IMR-90 (cell line): Measurements from ENCODE around the gene CCNK. TPM values are rescaled to one million over a fixed set of nuclear protein-coding genes. Genes with fewer than 3 reads are reported as not detected.

Source experiments
- ATAC-seq: fragments of 200-7000 bp; cut with Tn5 transposase; 2 replicates; pipeline ENCODE4 v1.9.1; 2020; ENCODE audit warnings: low read depth, mild to moderate bottlenecking, moderate library complexity
- BruUV-seq: library from RNA; stranded (reverse); fragments of 400-500 nt; replicated peaks from 2 replicates; lab custom pipeline; 2021; lab: Mats Ljungman, UMichigan
- CTCF ChIA-PET: fragments of 300-600 bp; formaldehyde crosslinking; extraction: SDS; loops from one replicate; lab custom pipeline; 2021; ENCODE audit warnings: antibody characterized with exemption; lab: Yijun Ruan, JAX
- POLR2A ChIA-PET: fragments of 300-600 bp; sonication (Branson Sonifier 250); formaldehyde crosslinking; loops from one replicate; lab custom pipeline; 2022; ENCODE audit warnings: antibody characterized with exemption; ENCODE audit not compliant: unreplicated experiment; lab: Charles Lee
- DNase-seq: peaks from one replicate; pipeline ENCODE4 v3.0.0; 2013
- H2AFZ ChIP-seq: replicated peaks from 2 replicates; pipeline ENCODE3; 2013; ENCODE audit warnings: low read length, mild to moderate bottlenecking; ENCODE audit not compliant: poor library complexity
- H2AK5ac ChIP-seq: 2 replicates; pipeline ENCODE4 v1.6.1; 2013; ENCODE audit warnings: low read depth, low read length, inconsistent platforms
- H2AK9ac ChIP-seq: replicated peaks from 2 replicates; pipeline ENCODE3; 2013; ENCODE audit warnings: mild to moderate bottlenecking, low read depth, low read length, moderate library complexity; ENCODE audit not compliant: poor library complexity
- H2BK120ac ChIP-seq: 2 replicates; pipeline ENCODE4 v1.6.1; 2013; ENCODE audit warnings: low read depth, low read length, inconsistent platforms
- H2BK15ac ChIP-seq: 3 replicates; pipeline ENCODE4 v1.6.1; 2013; ENCODE audit warnings: low read depth, low read length, inconsistent platforms
- H2BK20ac ChIP-seq: 2 replicates; pipeline ENCODE4 v1.6.1; 2013; ENCODE audit warnings: low read depth, mild to moderate bottlenecking, inconsistent platforms, low read length, moderate library complexity
- H2BK5ac ChIP-seq: 2 replicates; pipeline ENCODE4 v1.6.1; 2013; ENCODE audit warnings: mild to moderate bottlenecking, low read depth, low read length, inconsistent platforms; ENCODE audit not compliant: poor library complexity, severe bottlenecking
- H3K14ac ChIP-seq: replicated peaks from 2 replicates; pipeline ENCODE4 v1.6.1; 2013; ENCODE audit warnings: low read depth, low read length, inconsistent platforms
- H3K18ac ChIP-seq: 2 replicates; pipeline ENCODE4 v1.6.1; 2013; ENCODE audit warnings: low read depth, low read length, control low read depth
- H3K23ac ChIP-seq: 2 replicates; pipeline ENCODE4 v1.6.1; 2013; ENCODE audit warnings: low read depth, low read length, inconsistent platforms
- H3K27ac ChIP-seq: 2 replicates; pipeline ENCODE4 v1.5.1; 2013; ENCODE audit warnings: mild to moderate bottlenecking, control low read depth, low read length; ENCODE audit not compliant: insufficient read depth
- H3K27me3 ChIP-seq: 2 replicates; pipeline ENCODE4 v1.6.1; 2013; ENCODE audit warnings: low read length; ENCODE audit not compliant: control insufficient read depth, insufficient read depth
- H3K36me3 ChIP-seq: 2 replicates; pipeline ENCODE4 v1.6.1; 2013; ENCODE audit warnings: low read length, mixed read lengths; ENCODE audit not compliant: control insufficient read depth, insufficient read depth
- H3K4ac ChIP-seq: 2 replicates; pipeline ENCODE4 v1.6.1; 2013; ENCODE audit warnings: low read depth, low read length, inconsistent platforms
- H3K4me1 ChIP-seq: 2 replicates; pipeline ENCODE4 v1.6.1; 2013; ENCODE audit warnings: low read length, mixed read lengths; ENCODE audit not compliant: control insufficient read depth, insufficient read depth
- H3K4me2 ChIP-seq: 2 replicates; pipeline ENCODE4 v1.6.1; 2013; ENCODE audit warnings: low read depth, mild to moderate bottlenecking, control low read depth, low read length, moderate library complexity
- H3K4me3 ChIP-seq: 2 replicates; pipeline ENCODE4 v1.5.1; 2013; ENCODE audit warnings: low read depth, mild to moderate bottlenecking, control low read depth, low read length, moderate library complexity; ENCODE audit not compliant: insufficient read depth
- H3K56ac ChIP-seq: 2 replicates; pipeline ENCODE4 v1.6.1; 2013; ENCODE audit warnings: low read length, inconsistent platforms; ENCODE audit not compliant: insufficient read depth; ENCODE audit errors: extremely low read depth
- H3K79me1 ChIP-seq, 2 experiments: 2 replicates each; pipeline ENCODE4 v1.6.1; 2013; ENCODE audit warnings: low read length in 2 of 2, inconsistent platforms in 1 of 2, low read depth in 1 of 2
- H3K9ac ChIP-seq: 2 replicates; pipeline ENCODE4 v1.6.1; 2013; ENCODE audit warnings: low read depth, low read length, control low read depth
- H3K9me1 ChIP-seq: 2 replicates; pipeline ENCODE4 v1.6.1; 2013; ENCODE audit warnings: low read length, inconsistent platforms; ENCODE audit not compliant: insufficient read depth
- H3K9me3 ChIP-seq: 2 replicates; pipeline ENCODE4 v1.6.1; 2013; ENCODE audit warnings: low read length; ENCODE audit not compliant: control insufficient read depth, insufficient read depth
- H4K20me1 ChIP-seq: 2 replicates; pipeline ENCODE4 v1.6.1; 2013; ENCODE audit warnings: low read length, inconsistent platforms; ENCODE audit not compliant: insufficient read depth
- H4K5ac ChIP-seq: 2 replicates; pipeline ENCODE4 v1.6.1; 2013; ENCODE audit warnings: mild to moderate bottlenecking, low read depth, low read length, control low read depth
- H4K8ac ChIP-seq, 2 experiments: 2 replicates each; pipeline ENCODE4 v1.6.1; 2013; ENCODE audit warnings: low read depth in 2 of 2, low read length in 2 of 2, control low read depth in 1 of 2, inconsistent platforms in 1 of 2
- H4K91ac ChIP-seq: 2 replicates; pipeline ENCODE4 v1.6.1; 2013; ENCODE audit warnings: low read depth, low read length, inconsistent platforms; ENCODE audit not compliant: insufficient read depth
- BHLHE40 ChIP-seq: fragments of 150-350 bp; IDR thresholded peaks from 2 replicates; pipeline ENCODE4 v1.6.1; 2016; ENCODE audit warnings: mild to moderate bottlenecking, low read depth, low read length
- CEBPB ChIP-seq: IDR thresholded peaks from 2 replicates; pipeline ENCODE4 v1.6.1; 2012; ENCODE audit warnings: low read depth, low read length, improper control_type of control experiment
- MAFK ChIP-seq: IDR thresholded peaks from 2 replicates; pipeline ENCODE4 v1.6.1; 2012; ENCODE audit warnings: low read depth, low read length, improper control_type of control experiment
- MXI1 ChIP-seq: IDR thresholded peaks from 2 replicates; pipeline ENCODE4 v1.6.1; 2012; ENCODE audit warnings: low read depth, mild to moderate bottlenecking, low read length, moderate library complexity, borderline replicate concordance
- NFE2L2 ChIP-seq: fragments of 150-350 bp; IDR thresholded peaks from 2 replicates; pipeline ENCODE4 v1.6.1; 2016; ENCODE audit warnings: low read depth, mild to moderate bottlenecking, low read length
- POLR2A ChIP-seq: IDR thresholded peaks from 2 replicates; pipeline ENCODE4 v1.6.1; 2012; ENCODE audit warnings: mild to moderate bottlenecking, low read depth, low read length
- RCOR1 ChIP-seq: IDR thresholded peaks from 2 replicates; pipeline ENCODE4 v1.6.1; 2012; ENCODE audit warnings: mild to moderate bottlenecking, low read length, improper control_type of control experiment; ENCODE audit not compliant: insufficient replicate concordance
- WGBS, 2 experiments: methylation state at CpG; one replicate each; pipeline versions ENCODE4 v1.1.5 to v1.1.7; 2013; ENCODE audit warnings: missing lambda C conversion rate in 2 of 2; ENCODE audit not compliant: insufficient read length in 1 of 2; ENCODE audit errors: extremely low coverage in 2 of 2; 5-methylcytosine and 5-hydroxymethylcytosine counted together
- dilution Hi-C: fragments of 300-500 bp; cut with HindIII; formaldehyde crosslinking; loops from one replicate; pipeline ENCODE4 v1.14.3; 2018; ENCODE audit warnings: low sequenced_read_pairs; ENCODE audit not compliant: unreplicated experiment
- in situ Hi-C: fragments of 300-500 bp; cut with MboI; formaldehyde crosslinking; loops from 3 replicates; pipeline ENCODE4 v1.14.3; 2019; ENCODE audit warnings: low sequenced_read_pairs, inconsistent platforms, mixed read lengths
- intact Hi-C: fragments of 100-400 bp; cut with micrococcal nuclease; formaldehyde crosslinking; loops from 2 replicates; pipeline ENCODE4 v1.10.0; 2022
- polyA plus RNA-seq, 3 experiments: library from polyadenylated mRNA; depleted of rRNA; stranded (reverse); fragments of >200 nt; gene quantifications; 2 replicates each; pipeline ENCODE4 v1.2.3, GENCODE V29; 2012; ENCODE audit warnings: low replicate concordance in 1 of 3
- total RNA-seq: library from RNA; depleted of rRNA; stranded (reverse); fragments of >200 nt; gene quantifications from 2 replicates; pipeline ENCODE4 v1.2.3, GENCODE V29; 2012
- TF ChIP-seq, protein P1 (sequence below): fragments of 150-350 bp; IDR thresholded peaks from 2 replicates; pipeline ENCODE4 v1.6.1; 2016; ENCODE audit warnings: low read depth, mild to moderate bottlenecking, low read length, moderate library complexity, borderline replicate concordance
- TF ChIP-seq, protein P2 (sequence below): conservative IDR thresholded peaks from 2 replicates; pipeline ENCODE4 v1.5.1; 2012; ENCODE audit warnings: mild to moderate bottlenecking, low read depth, low read length, improper control_type of control experiment
- TF ChIP-seq, protein P3 (sequence below): fragments of 150-350 bp; IDR thresholded peaks from 2 replicates; pipeline ENCODE4 v1.6.1; 2017; ENCODE audit warnings: mild to moderate bottlenecking, antibody characterized with exemption, low read length, low read depth

Gene CCNK
- total and polyA plus RNA-seq, 2 of the 4 experiments (the other 2 are of a cell fraction) = 18.8 to 38.3 TPM

DNA sequence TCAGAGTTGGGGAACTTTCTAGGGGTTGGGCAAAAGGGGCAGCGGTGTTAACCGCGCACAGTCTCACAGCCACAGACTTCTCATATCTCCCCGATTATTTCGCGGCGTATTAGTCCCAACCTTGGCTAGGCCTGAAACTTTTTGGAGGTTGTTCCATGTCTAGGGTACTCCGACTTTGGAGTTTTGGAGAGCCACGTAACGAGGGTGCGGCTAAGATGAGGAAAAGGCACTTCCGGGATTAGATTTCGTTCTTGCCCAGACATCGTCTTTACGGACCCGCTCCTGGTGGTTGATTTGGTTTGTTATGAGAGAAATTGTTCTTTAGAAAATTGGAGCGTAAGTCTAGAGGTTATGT, 513 bp downstream of the CCNK start:
- dilution Hi-C loops = no loop called here
- WGBS, 2 experiments = 0% methylated on average over 2 of the region's 17 CpGs; no CpG with 5 or more reads in 1 of the 2 experiments
- CTCF ChIA-PET = no interaction called here

More for the DNA sequence above, 513 bp downstream of the CCNK start:
- peak overlapping the region; percentile 82 for H3K14ac ChIP-seq
- no peak overlapping the region; the same call in none of the 2 replicates for H2AK5ac ChIP-seq
- BruUV-seq = no TSS peak
- no peaks in the 10 kb centered on the region for H3K9me3 ChIP-seq
- H3K27ac ChIP-seq = peak overlapping the region; percentile 77
- H2BK20ac ChIP-seq = no peak overlapping the region
- H2BK5ac ChIP-seq = peak overlapping the region; percentile 37
- peak overlapping the region; percentile 82 for H2AFZ ChIP-seq
- H2BK15ac ChIP-seq = no peak overlapping the region
- intact Hi-C loops (no loop called here), in situ Hi-C loops (no loop called here)
- POLR2A ChIA-PET = no interaction called here
- peaks cover 7 to 52% of the 10 kb centered on the region in 2 experiments; a peak in 3 of 4 replicates for H3K79me1 ChIP-seq
- DNase-seq (peak; percentile 39), ATAC-seq (no peak)
- peak overlapping the region; percentile 87 for H3K9ac ChIP-seq
- peak overlapping the region; percentile 86 for H3K56ac ChIP-seq
- H3K4me2 ChIP-seq = peak overlapping the region; percentile 98
- H4K8ac ChIP-seq = peak overlapping the region; percentile 13 to 92; a peak in 3 of 4 replicates
- H2AK9ac ChIP-seq = peak overlapping the region; percentile 93
- peak overlapping the region; percentile 80 for H3K23ac ChIP-seq
- peaks cover 6% of the 10 kb centered on the region for H3K9me1 ChIP-seq
- peak overlapping the region; percentile 90 for H3K4ac ChIP-seq
- H4K20me1 ChIP-seq = peaks cover 69% of the 10 kb centered on the region
- no peaks in the 10 kb centered on the region for H3K36me3 ChIP-seq
- H3K4me1 ChIP-seq = peaks cover 5% of the 10 kb centered on the region
- no peaks in the 10 kb centered on the region for H3K27me3 ChIP-seq
- TF ChIP-seq, protein P1, sequence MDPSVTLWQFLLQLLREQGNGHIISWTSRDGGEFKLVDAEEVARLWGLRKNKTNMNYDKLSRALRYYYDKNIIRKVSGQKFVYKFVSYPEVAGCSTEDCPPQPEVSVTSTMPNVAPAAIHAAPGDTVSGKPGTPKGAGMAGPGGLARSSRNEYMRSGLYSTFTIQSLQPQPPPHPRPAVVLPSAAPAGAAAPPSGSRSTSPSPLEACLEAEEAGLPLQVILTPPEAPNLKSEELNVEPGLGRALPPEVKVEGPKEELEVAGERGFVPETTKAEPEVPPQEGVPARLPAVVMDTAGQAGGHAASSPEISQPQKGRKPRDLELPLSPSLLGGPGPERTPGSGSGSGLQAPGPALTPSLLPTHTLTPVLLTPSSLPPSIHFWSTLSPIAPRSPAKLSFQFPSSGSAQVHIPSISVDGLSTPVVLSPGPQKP = no peak
- no peak for TF ChIP-seq MXI1
- TF ChIP-seq, protein P2, sequence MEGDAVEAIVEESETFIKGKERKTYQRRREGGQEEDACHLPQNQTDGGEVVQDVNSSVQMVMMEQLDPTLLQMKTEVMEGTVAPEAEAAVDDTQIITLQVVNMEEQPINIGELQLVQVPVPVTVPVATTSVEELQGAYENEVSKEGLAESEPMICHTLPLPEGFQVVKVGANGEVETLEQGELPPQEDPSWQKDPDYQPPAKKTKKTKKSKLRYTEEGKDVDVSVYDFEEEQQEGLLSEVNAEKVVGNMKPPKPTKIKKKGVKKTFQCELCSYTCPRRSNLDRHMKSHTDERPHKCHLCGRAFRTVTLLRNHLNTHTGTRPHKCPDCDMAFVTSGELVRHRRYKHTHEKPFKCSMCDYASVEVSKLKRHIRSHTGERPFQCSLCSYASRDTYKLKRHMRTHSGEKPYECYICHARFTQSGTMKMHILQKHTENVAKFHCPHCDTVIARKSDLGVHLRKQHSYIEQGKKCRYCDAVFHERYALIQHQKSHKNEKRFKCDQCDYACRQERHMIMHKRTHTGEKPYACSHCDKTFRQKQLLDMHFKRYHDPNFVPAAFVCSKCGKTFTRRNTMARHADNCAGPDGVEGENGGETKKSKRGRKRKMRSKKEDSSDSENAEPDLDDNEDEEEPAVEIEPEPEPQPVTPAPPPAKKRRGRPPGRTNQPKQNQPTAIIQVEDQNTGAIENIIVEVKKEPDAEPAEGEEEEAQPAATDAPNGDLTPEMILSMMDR = no peak
- no peak for TF ChIP-seq MAFK
- no peak for TF ChIP-seq RCOR1
- TF ChIP-seq POLR2A = no peak
- no peak for TF ChIP-seq BHLHE40
- no peak for TF ChIP-seq NFE2L2
- TF ChIP-seq, protein P3, sequence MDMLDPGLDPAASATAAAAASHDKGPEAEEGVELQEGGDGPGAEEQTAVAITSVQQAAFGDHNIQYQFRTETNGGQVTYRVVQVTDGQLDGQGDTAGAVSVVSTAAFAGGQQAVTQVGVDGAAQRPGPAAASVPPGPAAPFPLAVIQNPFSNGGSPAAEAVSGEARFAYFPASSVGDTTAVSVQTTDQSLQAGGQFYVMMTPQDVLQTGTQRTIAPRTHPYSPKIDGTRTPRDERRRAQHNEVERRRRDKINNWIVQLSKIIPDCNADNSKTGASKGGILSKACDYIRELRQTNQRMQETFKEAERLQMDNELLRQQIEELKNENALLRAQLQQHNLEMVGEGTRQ = no peak
- TF ChIP-seq CEBPB = no peak
- H2BK120ac ChIP-seq = no peak overlapping the region
- 0 out of 2 replicates have a peak overlapping the region, but pooled peaks have one; percentile 37 for H4K91ac ChIP-seq
- H3K18ac ChIP-seq = peak overlapping the region; percentile 25; the same call in 1 of the 2 replicates
- H4K5ac ChIP-seq = peak overlapping the region; percentile 46; the same call in 1 of the 2 replicates
- H3K4me3 ChIP-seq = peak overlapping the region; percentile 72
